NCI-H526 treated with DMSO at 0.1 percent for 48 hours (cell line): Measurements from ENCODE around the gene C1QB.
A peak's percentile ranks its signal among the peaks of the same experiment; 100 is the strongest.
"Not testable (repeated sequence)": the region's sequence is repeated elsewhere in the genome, so short reads cannot be mapped to it uniquely, and the experiment has no call there.

Experiments
- DNase-seq: peaks from one replicate; lab custom pipeline; 2025; lab: John Stamatoyannopoulos, UW

Gene C1QB

DNA sequence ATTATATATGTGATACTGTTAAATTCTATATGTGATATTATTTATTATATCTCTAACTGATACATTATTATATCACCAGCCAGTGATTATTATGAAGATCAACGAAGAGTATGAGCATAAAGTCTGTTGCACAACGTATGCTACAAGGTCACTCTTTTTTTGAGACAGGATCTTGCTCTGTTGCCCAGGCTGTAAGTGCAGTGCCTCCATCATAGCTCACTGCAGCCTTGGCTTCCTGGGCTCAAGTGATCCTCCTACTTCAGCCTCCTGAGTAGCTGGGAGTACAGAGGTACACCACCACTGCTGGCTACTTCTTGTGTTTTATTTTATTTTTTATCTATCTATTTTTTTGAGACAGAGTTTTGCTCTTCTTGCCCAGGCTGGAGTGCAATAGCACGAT lies 43.6 kb downstream of the C1QB start:
- no peak for DNase-seq

DNA sequence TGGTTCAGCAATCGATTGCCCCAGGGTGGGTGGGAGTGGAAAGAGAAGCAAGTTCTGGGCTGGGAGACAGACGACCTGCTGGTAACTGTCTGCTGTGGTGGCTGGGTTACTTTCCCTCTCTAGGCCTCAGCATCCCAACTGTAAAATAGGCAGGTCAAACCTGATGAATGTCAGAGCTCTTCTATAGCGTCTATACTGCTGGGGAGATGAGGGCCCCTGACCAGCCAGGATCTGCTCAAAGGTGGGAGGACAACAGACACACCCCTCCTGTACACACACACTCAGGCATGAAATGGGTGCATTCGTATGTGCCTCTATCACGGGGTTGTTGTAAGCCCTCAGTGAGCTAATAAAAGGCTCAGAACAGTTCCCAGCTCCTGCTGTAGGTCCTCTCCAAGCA lies 44.9 kb downstream of the C1QB start:
- DNase-seq, result no peak

DNA sequence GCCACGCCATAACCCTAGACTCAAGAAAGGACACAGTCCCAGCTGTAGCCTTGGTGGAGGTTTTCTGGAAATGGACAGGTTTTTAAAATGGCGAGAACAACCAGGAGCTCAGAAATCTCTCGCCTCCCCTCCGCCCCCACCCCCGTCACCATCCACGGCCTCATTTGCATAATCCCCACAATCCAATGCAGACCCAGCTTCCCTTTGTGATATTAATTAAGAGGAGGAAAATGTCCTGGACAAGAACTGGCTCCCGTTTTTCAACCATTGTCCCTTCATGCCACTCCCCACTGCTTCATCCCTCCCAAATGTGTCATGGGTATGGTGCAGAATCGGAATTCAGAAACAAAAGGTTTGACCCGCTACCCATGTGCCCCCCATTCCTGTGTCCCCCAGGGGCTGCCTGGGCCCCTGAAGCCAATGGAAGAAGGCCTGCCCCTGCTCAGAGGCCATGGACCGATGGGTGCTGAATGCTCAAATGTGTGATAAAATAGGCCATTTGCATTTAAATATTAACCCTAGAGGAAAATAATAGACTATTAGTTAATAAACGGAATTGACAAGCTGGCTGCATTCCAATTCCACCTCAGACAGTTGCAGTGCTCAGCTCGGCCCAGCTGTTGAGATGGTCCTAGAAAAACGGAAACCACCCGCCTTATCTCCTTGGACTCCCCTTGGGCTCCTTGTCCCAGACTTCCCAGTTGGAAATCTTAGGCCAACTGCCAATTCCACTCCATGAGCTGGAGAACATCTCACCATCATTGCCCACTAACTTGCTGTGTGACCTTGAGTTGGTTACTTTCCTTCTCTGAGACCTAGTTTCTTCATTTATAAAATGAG lies 46.9 kb downstream of the C1QB start:
- no peak for DNase-seq

GRCh38 chr1:22702296-22703085 lies 49.5 kb downstream of the C1QB start:
- no peak for DNase-seq

- DNase-seq, result peak; percentile 41
Observed at GRCh38 chr1:22704440-22705067, 51.5 kb downstream of the C1QB start.

GRCh38 chr1:22705586-22705985 lies 52.5 kb downstream of the C1QB start:
- DNase-seq, result no peak

- not testable (repeated sequence) for DNase-seq
Observed at GRCh38 chr1:22706100-22706499, 53.1 kb downstream of the C1QB start.

GRCh38 chr1:22708777-22709176 lies 55.7 kb downstream of the C1QB start:
- no peak for DNase-seq

DNA sequence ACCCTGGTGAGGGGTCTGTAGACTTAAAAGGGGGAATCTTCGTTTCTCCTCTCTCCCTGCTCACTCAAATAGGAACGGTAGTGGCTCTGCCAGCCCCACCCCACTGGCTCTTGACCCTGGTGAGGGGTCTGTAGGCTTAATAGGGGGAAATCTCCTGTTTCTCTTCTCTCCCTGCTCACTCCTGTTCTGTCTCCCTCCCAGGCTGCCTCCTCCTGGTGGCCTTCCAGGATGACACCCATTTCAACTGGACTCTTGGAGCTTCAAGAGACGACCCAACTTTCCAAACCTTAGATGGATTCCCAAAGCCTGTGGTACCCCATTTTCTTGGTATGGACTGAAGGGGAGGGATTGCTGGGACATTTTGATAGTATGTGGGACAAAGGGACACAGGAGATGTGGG lies 56.2 kb downstream of the C1QB start:
- no peak for DNase-seq

GRCh38 chr1:22709891-22710700 lies 57.1 kb downstream of the C1QB start:
- DNase-seq, result no peak

- no peak for DNase-seq
Observed at GRCh38 chr1:22710701-22711049, 57.6 kb downstream of the C1QB start, which contains the start of gene EPHB2. EPHB2 (plus strand) TSS chr1:22710839; CDS start chr1:22710983, 144 bp downstream.

DNA sequence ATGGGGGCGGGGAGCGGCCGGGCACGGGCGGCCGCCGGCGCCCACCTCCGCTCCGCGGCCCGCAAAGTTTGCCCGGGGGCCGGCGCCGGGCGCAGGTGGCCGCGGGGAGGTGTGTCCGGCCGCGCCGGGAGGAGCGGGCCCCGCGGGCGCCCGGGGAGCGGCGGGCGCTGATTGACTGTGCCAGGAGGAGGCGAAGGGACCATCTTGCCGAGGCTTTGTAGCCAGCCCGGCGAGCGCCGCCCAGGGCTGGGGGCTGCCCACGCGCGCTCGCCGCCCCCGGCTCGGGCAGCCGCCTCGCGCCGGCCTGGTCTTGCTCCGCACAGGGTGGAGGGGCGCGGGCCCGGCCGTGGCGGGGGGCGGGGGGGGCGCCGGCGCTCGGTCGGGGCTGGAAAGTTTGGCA lies 58.0 kb downstream of the C1QB start:
- no peak for DNase-seq
